Sigmoid colon (tissue), 7 donors: ENCODE measurements around the gene APLNR. TPM values are rescaled to one million over a fixed set of nuclear protein-coding genes. Genes with fewer than 3 reads are reported as not detected.

Experiments
- DNase-seq: peaks from one replicate; pipeline ENCODE4 v3.0.0-alpha.2; 2019
- H3K27ac ChIP-seq, 4 donors: fragments of 200-600 bp; sonication (generic); one replicate each; pipeline ENCODE4 v1.5.1; 2016 to 2019; ENCODE audit warnings: mild to moderate bottlenecking in 1 of 4
- H3K27me3 ChIP-seq, 3 donors: fragments of 200-600 bp; sonication (generic); one replicate each; pipeline ENCODE4 v1.5.1; 2019; ENCODE audit warnings: mild to moderate bottlenecking in 1 of 3
- H3K36me3 ChIP-seq, 4 donors: fragments of 200-600 bp; sonication (generic); one replicate each; pipeline ENCODE4 v1.5.1; 2016 to 2019
- H3K4me1 ChIP-seq, 4 donors: fragments of 200-600 bp; sonication (generic); one replicate each; pipeline ENCODE4 v1.5.1; 2017 to 2019
- H3K4me3 ChIP-seq, 4 donors: fragments of 200-600 bp; sonication (generic); one replicate each; pipeline ENCODE4 v1.5.1; 2017 to 2019; ENCODE audit warnings: mild to moderate bottlenecking in 2 of 4, moderate library complexity in 1 of 4
- H3K9me3 ChIP-seq, 4 donors: fragments of 200-600 bp in 3 of 4; sonication (generic) in 3 of 4; one replicate each; pipeline versions ENCODE4 v1.5.1 to v1.6.1; 2013 to 2019
- EP300 ChIP-seq, 4 donors: sonication (generic); formaldehyde crosslinking; IDR thresholded peaks; one replicate each; pipeline ENCODE4 v1.6.1; 2017; ENCODE audit warnings: antibody characterized with exemption in 4 of 4
- POLR2A ChIP-seq, 2 donors: fragments of 450-650 bp; IDR thresholded peaks; one replicate each; pipeline ENCODE4 v1.6.1; 2016; ENCODE audit warnings: antibody characterized with exemption in 2 of 2, mild to moderate bottlenecking in 2 of 2, moderate library complexity in 2 of 2
- POLR2AphosphoS5 ChIP-seq, 4 donors: sonication (generic); formaldehyde crosslinking; IDR thresholded peaks; one replicate each; pipeline ENCODE4 v1.6.1; 2017; ENCODE audit warnings: antibody characterized with exemption in 4 of 4
- WGBS, 2 donors: extraction: QIAGEN DNeasy Blood & Tissue Kit; methylation state at CpG; one replicate each; pipeline ENCODE4 v1.1.7; 2013; 5-methylcytosine and 5-hydroxymethylcytosine counted together
- intact Hi-C: fragments of 100-400 bp; cut with DNase I; formaldehyde crosslinking; loops from one replicate; pipeline ENCODE4 v1.15.1; 2023
- polyA plus RNA-seq, 3 donors: library from polyadenylated mRNA; stranded (reverse); fragments of 200-250 nt; gene quantifications; one replicate each; pipeline ENCODE4 v1.2.3, GENCODE V29; 2013
- total RNA-seq, 4 donors: library from RNA; depleted of rRNA; stranded (reverse); fragments of >200 nt; gene quantifications; one replicate each; pipeline ENCODE4 v1.1.0, GENCODE V29; 2016
- TF ChIP-seq, protein P1 (sequence below), 4 experiments: fragments of 450-650 bp in 3 of 4; fragments of 200-600 bp in 1 of 4; IDR thresholded peaks; one replicate each; pipeline ENCODE4 v1.5.1; 2016 to 2019; ENCODE audit warnings: antibody characterized with exemption in 4 of 4, mild to moderate bottlenecking in 3 of 4, moderate library complexity in 2 of 4
- donor health status: healthy with polysubstance abuse.
- donor health status: Bipolar disorder and iron deficiency.
- donor health status: healthy.

The APLNR gene
- total and polyA plus RNA-seq, 7 donors = under 0.01 to 2.6 (median 0.71) TPM

DNA sequence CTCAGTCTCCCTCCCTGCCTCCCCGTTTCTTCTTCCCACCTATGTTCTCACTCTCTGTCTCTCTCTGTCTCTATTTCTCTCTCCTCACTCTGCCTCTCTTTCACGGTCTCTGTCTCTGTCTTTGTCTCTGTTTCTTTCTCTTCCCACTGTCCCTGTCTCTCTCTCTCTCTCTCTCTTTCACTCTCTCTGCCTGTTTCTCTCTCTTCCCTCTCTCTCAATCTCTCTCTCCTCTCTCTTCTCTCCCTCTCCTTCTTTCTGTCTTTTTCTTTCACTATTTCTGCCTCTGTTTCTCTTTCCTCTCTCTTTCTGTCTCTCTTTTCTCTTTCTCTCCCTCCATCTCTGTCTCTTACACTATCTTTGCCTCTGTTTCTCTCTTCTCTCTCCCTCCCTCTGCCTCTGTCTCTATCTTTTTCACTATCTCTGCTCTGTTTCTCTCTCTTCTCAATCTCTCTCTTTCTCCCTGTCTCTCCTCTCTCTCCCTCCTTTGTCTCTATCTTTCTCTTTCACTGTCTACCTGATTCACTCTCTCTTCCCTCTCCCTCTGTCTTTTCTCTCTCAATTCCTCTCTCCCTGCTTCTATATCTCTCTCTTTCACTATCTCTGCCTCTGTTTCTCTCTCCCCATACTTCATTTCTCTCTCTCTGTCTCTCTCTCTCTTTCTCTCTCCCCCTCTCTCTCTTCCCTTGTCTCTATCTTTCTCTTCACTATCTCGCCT, 5.4 kb downstream of the APLNR start:
- intact Hi-C loops = no loop called here
- no peak for DNase-seq
- Histone ChIP-seq H3K9me3 (no peaks in the 10 kb centered on the region), H3K27ac (no peak overlapping the region), H3K4me1 (no peaks in the 10 kb centered on the region), H3K27me3 (peaks cover 0 to 16% (median 0%) of the 10 kb centered on the region in 3 donors), H3K36me3 (no peaks in the 10 kb centered on the region), H3K4me3 (no peak overlapping the region)
- 48 to 60% methylated on average over 3 of the region's 3 CpGs for WGBS, 2 donors
- TF ChIP-seq, protein P1, sequence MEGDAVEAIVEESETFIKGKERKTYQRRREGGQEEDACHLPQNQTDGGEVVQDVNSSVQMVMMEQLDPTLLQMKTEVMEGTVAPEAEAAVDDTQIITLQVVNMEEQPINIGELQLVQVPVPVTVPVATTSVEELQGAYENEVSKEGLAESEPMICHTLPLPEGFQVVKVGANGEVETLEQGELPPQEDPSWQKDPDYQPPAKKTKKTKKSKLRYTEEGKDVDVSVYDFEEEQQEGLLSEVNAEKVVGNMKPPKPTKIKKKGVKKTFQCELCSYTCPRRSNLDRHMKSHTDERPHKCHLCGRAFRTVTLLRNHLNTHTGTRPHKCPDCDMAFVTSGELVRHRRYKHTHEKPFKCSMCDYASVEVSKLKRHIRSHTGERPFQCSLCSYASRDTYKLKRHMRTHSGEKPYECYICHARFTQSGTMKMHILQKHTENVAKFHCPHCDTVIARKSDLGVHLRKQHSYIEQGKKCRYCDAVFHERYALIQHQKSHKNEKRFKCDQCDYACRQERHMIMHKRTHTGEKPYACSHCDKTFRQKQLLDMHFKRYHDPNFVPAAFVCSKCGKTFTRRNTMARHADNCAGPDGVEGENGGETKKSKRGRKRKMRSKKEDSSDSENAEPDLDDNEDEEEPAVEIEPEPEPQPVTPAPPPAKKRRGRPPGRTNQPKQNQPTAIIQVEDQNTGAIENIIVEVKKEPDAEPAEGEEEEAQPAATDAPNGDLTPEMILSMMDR (IDR thresholded peaks at IDR 0.05) = no peak
- TF ChIP-seq POLR2AphosphoS5 (IDR thresholded peaks at IDR 0.05) = no peak
- no peak for TF ChIP-seq EP300 (IDR thresholded peaks at IDR 0.05)

DNA sequence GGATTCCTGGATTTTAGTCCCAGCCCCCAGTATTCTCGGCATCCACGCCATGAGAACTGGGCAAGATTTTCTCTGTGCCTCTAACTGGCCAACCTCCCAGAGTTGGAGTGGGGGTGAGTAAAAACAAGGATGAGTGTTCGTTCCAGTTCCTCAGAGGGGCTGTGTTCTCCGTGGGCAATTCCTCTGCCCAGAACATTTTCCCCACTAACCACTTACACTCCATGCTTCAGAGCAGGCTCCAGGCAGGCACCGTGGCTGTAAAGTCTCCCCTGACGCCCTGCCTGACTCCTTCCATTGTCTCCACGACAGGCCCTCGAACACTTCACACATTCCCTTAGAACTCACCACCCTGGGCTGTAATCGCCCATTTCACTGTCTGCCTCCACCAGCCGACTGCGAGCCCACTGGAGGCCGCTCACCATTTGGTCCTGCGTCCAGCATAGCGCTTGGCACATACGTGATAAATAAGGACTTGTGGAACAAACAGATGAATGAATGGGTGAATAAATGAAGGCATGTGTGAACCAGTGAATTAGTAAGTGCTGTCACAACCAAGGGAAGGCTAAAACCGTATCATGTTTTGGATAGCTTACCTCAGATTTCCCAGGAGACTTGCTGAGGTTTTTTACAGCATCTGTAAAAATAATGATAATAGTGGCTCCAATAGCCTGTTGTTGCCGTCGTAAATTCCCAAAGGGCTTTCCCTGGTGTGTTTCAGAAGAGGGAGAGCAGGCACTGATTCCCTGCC, 6.1 kb downstream of the APLNR start:
- no peaks in the 10 kb centered on the region for H3K4me1 ChIP-seq
- H3K27ac ChIP-seq = no peak overlapping the region
- H3K4me3 ChIP-seq = no peak overlapping the region
- H3K27me3 ChIP-seq = peaks cover 0 to 16% (median 0%) of the 10 kb centered on the region in 3 donors
- WGBS, 2 donors = 39 to 73% methylated on average over 18 of the region's 18 CpGs
- TF ChIP-seq POLR2A (IDR thresholded peaks at IDR 0.05) = no peak
- DNase-seq = no peak
- no peaks in the 10 kb centered on the region for H3K36me3 ChIP-seq
- no peaks in the 10 kb centered on the region for H3K9me3 ChIP-seq
- intact Hi-C loops = no loop called here

DNA sequence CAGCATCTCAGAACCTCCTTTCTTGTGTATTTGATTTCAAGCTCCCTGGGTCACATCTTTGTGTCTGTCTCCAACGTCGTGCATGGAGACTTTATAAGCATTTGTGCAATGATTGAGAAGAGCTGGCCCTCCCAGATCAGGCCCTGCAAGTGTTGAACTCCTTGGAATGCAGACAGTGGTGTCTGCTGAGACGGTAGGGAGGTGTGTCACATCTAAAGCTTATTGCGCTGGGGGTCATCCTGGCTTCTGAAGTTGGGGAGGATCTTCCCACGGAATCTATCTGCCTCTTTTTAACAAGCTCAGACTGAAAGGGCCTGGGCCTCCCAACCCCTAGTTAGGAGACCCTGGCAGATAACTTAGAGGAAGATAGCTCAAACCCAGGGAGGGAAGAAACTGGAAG, 6.7 kb downstream of the APLNR start:
- TF ChIP-seq, protein P1 (IDR thresholded peaks at IDR 0.05) = no peak
- TF ChIP-seq EP300 (IDR thresholded peaks at IDR 0.05) (no peak), POLR2A (IDR thresholded peaks at IDR 0.05) (no peak), POLR2AphosphoS5 (IDR thresholded peaks at IDR 0.05) (no peak)
- intact Hi-C loops = no loop called here
- Histone ChIP-seq H3K4me1 (no peaks in the 10 kb centered on the region), H3K36me3 (no peaks in the 10 kb centered on the region), H3K4me3 (no peak overlapping the region), H3K27ac (no peak overlapping the region), H3K27me3 (peaks cover 0 to 16% (median 0%) of the 10 kb centered on the region in 3 donors), H3K9me3 (no peaks in the 10 kb centered on the region)
- WGBS, 2 donors = 49 to 77% methylated on average over 5 of the region's 5 CpGs
- DNase-seq = no peak

DNA sequence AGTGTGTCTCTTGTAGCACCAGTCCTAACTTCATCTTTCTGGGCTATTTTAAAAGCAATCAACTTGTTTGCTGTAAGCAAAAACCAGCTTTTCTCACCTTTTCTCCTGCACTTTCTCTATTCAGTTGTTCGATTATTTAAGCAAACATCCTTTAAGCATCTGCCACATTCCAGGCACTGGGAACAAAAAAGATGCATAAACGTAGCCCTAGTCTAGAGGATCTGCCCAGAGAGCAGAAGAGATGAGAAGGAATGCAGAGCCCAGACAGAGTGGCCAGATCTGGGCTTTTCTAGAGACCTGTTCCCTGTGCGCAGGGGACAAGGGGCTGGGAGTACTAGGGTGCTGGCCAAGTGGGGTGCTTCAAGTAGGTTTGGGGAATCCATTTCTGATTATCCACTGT, 8.4 kb downstream of the APLNR start:
- TF ChIP-seq POLR2A (IDR thresholded peaks at IDR 0.05) (no peak), POLR2AphosphoS5 (IDR thresholded peaks at IDR 0.05) (no peak), EP300 (IDR thresholded peaks at IDR 0.05) (no peak)
- TF ChIP-seq, protein P1 (IDR thresholded peaks at IDR 0.05) = no peak
- Histone ChIP-seq H3K36me3 (no peaks in the 10 kb centered on the region), H3K4me1 (no peaks in the 10 kb centered on the region), H3K27ac (no peak overlapping the region), H3K9me3 (no peaks in the 10 kb centered on the region), H3K27me3 (peaks cover 0 to 10% (median 0%) of the 10 kb centered on the region in 3 donors), H3K4me3 (no peak overlapping the region)
- no peak for DNase-seq
- 78 to 80% methylated on average over 3 of the region's 3 CpGs for WGBS, 2 donors
- intact Hi-C loops = no loop called here

DNA sequence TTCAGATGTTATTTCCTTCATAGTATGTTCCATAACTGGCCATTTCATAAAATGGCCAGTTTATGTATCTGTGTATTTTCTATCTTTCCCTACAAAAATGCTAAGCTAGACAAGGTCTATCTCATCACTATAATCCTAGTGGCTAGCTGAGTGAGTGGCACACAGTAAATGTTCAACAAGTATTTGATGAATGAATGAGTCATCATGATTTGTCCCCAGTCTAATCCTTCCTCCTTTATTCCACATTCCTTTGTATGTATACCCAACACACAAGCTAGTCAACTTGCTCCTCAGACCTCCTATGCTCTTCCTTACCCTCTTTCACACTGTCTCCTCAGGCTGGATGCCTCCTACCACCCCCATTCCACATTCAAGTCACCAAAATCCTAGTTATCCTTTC, 12.5 kb downstream of the APLNR start:
- no peak overlapping the region for H3K27ac ChIP-seq
- no peaks in the 10 kb centered on the region for H3K4me1 ChIP-seq
- no peaks in the 10 kb centered on the region for H3K27me3 ChIP-seq
- no peak for DNase-seq
- intact Hi-C loops = no loop called here
- TF ChIP-seq EP300 (IDR thresholded peaks at IDR 0.05) (no peak), POLR2AphosphoS5 (IDR thresholded peaks at IDR 0.05) (no peak), POLR2A (IDR thresholded peaks at IDR 0.05) (no peak)
- TF ChIP-seq, protein P1 (IDR thresholded peaks at IDR 0.05) = no peak
- H3K4me3 ChIP-seq = no peak overlapping the region
- H3K36me3 ChIP-seq = no peaks in the 10 kb centered on the region
- H3K9me3 ChIP-seq = no peaks in the 10 kb centered on the region
